ENCODE results near the gene HRNR.

The HRNR gene

GRCh38 chr1:152188673-152189591 lies 35.1 kb downstream of the HRNR start:
- peak; percentile 47 for DNase-seq

- DNase-seq, result no peak
These were observed 37.3 kb downstream of the HRNR start for GRCh38 chr1:152186556-152187285.

DNA sequence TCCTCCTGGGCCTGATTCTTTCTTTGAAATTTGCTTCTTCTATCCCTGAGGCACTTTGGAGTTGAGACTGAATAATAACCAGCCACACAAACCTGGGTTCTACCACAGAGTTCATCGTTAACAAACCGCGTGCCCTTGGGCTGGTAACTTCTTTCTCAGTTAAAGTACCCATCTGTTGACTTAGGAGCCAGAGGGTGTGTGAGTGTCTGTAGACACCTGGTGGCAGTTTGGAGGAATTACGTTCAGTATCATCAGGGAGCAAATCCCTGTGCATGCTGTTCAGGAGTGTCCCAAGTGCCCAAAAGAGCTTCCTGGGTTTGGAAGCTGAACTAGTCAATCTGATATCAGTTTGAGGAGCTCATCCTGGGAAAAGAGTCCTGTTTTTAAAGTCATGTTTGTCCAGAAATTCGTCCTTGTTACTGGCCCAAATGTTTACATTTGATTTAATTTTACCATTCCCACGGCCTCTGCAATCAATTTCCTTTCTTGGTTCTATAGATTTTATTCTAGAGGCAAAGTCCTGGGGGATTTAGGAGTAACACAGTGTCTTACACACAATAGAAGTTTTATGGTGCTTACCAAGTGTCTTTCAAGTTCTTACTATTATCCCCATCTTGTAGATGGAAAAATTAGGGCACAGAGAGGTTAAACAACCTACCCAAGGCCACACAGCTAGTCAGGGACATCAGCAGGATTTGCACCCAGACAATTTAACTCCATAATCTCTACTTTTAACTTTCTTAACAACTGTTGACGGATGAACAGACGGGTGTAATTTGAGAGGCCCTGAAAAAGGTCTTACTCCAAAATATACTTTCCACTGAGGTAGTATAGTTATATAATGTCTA lies 38.2 kb downstream of the HRNR start:
- peak; percentile 67 for DNase-seq

GRCh38 chr1:152182944-152183361 lies 41.0 kb downstream of the HRNR start:
- peak; percentile 74 for DNase-seq

- DNase-seq, result peak; percentile 13
These were observed 41.6 kb downstream of the HRNR start for GRCh38 chr1:152182431-152182830.

- peak; percentile 26 for DNase-seq
These were observed 44.4 kb downstream of the HRNR start for GRCh38 chr1:152179566-152179965.

GRCh38 chr1:152170287-152170905 lies 53.6 kb downstream of the HRNR start:
- DNase-seq, result no peak

GRCh38 chr1:152169366-152170025 lies 54.5 kb downstream of the HRNR start:
- no peak for DNase-seq

- DNase-seq, result no peak
These were observed 55.5 kb downstream of the HRNR start for GRCh38 chr1:152168535-152168868.

DNA sequence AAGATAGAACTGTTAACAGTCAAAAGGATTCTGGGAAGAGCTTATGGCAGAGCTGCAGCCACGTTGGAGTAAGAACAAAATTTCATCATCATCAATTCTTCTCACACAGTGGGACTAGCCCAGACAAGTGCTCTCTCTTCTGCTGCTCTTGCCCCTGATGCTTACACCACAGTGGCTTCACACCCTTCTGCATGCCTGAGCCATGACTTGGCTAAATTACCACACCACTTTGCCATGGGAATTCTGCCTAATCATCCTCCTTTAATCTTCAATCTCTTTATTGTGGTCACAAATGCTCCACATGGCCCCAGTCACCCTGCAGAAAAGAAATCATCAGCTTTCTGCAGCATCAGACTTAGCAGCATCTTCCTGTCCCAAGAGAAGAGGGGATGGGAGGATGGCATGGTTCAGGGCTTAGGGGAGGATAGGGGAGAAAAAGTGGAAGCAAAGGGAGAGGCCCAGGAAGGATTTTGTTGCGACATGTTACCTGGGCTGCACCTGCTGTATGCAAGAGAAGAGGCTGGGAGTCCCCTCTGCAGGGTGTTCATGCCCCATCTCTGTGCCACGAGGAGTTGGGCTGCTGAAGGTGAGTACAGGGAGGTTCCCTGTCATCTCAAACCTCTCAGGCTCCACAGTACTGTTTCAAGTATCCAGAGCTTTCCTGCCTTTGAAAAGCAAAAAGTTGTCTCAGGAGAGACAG lies 56.0 kb downstream of the HRNR start:
- DNase-seq, result peak; percentile 72

DNA sequence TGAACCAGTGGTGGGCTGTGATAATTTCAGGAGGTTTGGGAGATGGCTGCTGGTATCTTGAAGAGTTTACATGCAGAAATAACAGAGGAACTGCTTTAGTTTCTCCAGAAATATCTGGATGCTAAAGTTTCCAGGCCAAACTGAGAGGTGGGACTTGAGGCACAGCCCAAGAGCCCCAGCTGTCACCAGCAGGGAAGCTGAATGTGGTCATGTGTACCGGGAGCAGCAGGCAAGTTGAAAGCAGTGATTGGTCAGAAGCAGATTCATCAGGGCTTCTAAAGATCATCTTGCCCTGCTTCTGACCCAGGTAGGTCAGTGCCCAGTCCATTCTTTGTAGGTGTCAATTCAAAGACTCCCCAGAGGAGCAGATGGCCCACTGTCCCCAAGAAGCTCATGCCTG lies 57.0 kb downstream of the HRNR start:
- DNase-seq, result no peak

DNA sequence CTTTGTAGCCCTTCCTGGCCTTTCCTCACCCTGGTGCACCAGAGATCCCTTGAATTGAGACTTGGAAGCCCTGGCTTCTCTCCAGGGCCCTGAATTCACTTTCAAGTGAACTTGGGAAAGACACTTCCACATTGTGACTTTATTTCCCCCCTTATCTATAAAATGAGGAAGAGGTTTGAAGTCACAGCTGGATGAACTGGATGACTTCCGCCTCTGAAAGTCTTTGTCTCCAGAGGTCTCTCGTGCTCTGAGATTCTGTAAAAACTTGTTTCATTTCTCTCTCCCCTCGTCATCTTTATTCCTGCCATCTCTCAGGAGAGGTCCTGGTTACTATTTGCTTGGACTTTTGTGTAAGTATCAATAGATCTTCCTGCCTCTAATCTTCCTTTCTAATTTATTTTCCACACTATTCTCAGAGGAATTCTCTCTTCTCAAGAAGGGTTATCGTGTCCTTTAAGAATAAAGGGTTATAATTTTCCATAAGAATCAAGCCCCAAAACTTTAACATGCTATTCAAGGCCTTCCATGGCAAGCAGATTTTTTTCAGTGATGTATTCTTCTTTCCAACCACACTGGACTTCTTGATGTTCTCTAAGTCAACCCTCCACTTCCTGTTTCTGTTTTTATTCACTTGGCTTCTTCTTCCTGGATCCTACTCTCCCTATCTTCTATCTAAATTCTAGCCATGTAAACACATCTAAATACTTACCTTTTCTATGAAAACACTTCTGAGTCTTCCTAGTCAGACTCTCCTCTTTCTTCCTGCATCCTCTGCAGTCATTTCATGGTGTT lies 58.5 kb downstream of the HRNR start:
- DNase-seq, result no peak

DNA sequence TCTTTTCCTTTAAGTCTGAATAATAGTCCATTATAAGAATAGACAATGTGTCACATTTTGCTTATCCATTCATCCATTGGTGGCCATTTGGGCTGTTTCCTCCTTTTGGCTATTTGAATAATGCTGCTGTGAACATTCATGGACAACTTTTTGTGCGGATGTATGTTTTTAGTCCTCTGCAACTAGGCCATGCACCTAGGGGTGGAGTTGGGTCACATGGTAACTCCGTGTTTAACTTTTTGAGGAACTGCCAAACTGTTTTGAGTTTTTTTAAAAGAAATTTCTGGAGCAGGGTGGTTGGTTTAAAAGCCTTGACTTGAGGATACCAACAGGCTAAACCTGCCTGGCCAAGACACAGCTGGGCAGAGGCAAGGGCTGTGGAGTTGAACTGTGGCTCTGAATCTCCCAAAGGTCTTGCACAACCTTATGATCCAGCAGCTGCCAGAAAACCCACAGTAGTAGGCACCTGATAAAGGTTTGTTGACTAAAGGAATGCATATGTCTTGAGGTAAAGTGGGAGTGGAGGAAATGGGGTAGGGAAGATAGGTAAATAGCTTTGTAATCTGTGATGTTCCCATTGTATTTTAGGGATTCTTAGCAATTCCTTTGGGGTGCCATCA lies 59.4 kb downstream of the HRNR start:
- DNase-seq, result no peak

GRCh38 chr1:152162792-152163463 lies 61.1 kb downstream of the HRNR start:
- peak; percentile 81 for DNase-seq
